Hematopoietic multipotent progenitor cell treated with erythropoietin and hydrocortisone succinate and interleukin-3 and kit ligand, for 15 days (in vitro differentiated cells): ENCODE results near the gene ANKRD16.
"Not testable (repeated sequence)": the region's sequence is repeated elsewhere in the genome, so short reads cannot be mapped to it uniquely, and the experiment has no call there.

Experiments
- DNase-seq: peaks from one replicate; pipeline ENCODE4 v3.0.0-alpha.2; 2015; ENCODE audit warnings: low spot score

ANKRD16 gene

DNA sequence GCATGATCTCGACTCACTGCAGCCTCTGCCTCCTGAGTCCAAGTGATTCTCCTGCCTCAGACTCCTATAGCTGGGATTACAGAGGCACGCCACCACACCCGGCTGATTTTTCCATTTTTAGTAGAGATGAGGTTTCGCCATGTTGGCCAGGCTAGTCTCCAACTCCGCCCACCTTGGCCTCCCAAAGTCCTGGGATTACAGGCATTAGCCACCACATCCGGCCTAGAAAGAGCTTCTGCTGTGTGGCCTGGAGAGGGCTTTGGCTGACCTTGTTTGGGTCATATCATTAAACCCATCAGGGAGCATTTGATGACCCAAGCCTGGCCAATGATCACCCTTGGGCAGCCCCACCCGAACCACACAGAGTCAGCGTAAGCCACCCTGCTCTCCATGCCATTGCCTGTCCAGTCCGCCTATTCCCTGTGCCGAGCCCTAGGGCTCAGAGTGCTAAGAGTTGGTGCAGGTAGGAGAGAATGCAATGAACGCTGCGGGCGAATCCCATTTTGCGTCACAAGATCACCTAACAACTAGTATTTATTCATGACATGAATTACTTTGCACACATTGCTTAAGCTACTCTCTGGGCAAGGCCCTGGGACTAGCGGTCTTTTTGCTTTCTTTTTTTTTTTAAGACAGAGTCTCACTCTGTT lies 54.1 kb downstream of the ANKRD16 start:
- DNase-seq = no peak

DNA sequence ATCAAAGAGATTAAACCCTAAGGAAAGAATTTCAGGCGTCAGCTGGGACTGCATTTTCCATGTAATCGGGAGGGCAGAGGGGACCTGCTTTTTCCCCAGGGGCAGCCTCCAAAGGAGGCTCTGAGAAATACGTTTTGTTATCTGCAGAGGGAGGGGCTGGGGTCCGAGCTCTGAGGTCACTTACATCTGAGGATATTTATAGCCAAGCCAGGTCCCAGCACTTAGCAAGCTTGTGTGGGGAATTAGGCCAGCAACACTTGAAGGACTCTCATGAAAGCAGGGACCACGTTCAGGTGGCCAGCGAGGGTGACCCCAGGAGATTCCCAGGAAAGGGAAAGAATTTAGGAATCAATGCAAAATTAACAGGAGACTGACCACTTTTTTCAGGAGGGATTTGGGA lies 55.9 kb downstream of the ANKRD16 start:
- DNase-seq = no peak

DNA sequence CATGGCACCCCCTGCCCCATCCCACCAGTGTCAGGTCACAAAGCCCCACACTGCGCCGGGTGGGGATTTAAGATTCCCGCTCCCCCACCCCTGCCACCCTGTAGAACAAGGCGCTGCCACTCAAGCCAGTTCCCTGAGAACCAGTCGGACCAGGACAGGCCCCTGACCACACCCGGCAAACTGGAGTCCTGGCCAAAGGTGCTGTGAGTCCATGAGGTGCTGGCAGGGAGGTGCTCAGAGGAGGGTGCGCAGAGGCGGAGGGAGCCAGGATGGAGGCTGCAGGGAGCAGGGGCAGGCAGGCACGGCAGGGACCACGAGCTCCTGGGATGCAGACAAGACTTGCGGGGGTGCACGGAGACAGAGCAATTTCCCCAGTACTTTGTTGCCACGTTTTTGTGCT lies 56.7 kb downstream of the ANKRD16 start:
- DNase-seq = no peak

DNA sequence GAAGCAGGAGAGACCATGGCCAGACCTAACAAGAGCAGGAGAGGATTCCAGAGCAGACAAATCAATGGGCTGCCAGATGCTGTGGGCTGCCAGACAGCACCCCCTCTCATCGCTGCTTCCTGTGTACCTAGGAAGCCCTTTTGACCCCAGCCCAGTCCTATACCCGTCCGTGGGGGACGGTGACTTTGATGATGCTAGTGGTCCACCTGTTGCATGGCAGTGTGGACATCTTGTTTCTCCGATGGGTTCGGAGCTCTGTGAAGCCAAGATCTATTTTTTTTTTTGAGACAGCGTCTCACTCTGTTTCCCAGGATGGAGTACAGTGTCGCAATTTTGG lies 58.3 kb downstream of the ANKRD16 start:
- no peak for DNase-seq

DNA sequence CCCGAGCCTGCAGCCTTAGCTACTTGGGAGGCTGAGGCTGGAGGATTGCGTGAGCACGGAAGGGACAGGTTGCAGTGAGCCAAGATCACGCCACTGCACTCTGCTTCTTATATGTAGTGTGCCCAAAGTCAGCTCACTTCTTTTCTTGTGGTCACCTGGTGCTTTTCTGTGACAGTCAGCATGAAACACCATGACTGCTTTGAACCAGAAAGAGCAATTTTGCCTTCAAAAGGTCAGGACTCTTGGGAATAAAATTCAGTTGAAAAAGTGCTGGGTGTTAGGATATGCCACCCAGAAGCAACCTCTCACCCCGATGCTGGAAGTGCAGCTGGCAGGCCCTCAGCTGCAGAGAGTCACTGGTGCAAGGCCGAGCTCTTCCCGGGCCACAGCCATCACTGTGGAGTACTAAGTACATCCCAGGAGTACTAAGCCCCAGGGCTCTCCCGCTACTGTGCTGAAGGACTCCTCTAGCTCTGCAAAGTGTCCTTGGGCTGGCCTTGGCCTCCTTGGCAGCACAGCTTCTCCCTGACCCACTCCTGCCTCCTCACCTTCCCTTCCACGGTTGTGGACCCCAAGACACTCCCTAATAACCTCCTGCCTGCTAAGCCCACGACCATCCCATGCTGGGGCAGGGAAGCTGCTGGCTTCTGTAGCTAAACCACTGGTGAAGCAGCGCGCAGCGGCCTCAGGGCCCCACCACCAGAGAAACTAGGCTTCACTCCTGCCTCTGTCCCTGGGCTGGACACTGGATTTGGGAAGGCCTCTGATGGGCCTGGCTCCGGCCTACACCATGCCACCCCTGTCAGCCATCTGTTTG lies 58.9 kb downstream of the ANKRD16 start:
- no peak for DNase-seq

DNA sequence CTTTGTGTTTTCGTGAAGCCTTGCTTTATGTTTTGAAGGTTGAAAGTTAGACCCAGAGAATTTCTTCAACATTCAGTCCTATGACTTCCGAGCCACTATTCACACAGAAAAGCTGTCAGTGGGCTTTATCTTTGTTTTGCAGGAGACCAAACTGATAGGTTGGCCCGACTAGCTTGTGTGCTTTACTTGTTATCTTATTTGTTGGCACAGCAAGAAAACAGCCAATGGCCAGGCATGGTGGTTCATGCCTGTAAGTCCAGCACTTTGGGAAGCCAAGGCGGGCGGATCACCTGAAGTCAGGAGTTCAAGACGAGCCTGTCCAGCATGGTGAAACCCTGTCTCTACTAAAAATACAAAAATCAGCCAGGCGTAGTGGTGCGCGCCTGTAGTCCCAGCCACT lies 60.4 kb downstream of the ANKRD16 start:
- DNase-seq = peak; percentile 73

DNA sequence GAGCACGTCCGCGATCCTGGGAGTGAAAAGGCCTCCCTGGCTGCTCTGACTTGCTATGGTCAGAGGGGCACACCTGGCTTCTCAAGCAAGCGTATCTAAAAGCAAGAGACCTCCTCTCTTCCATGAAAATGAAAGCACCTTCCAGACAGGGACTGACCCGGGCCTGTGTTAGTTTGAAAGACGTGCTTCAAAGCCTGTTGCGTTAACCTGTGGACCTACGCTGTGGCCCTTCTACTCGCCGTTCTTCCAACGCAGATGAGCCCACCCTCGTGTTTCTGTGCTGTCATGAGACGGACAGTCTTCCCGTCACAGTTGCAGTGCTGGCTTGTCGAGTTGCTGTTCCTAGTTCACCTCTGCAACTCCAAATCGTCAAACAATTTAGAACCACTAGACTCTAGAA lies 61.0 kb downstream of the ANKRD16 start:
- no peak for DNase-seq

DNA sequence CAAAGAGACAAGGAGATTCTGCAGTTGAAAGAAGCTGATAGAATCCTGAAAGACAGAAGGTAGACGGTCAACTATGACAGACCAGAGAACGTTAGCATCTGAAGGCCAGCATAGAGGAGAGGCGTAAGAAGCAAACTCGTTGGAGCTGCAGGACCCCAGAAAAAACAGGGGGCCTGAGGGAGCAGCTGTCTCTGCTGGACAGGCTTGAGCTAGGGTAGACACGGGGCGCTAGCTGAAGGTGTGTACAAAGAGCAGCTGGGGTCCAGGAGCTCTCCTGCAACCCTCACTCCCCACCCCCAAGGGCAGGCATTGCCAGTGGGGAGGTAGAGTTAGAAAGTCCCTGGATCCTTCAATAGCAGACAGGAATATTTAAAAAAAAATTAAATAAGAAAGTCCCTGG lies 61.9 kb downstream of the ANKRD16 start:
- DNase-seq = no peak

DNA sequence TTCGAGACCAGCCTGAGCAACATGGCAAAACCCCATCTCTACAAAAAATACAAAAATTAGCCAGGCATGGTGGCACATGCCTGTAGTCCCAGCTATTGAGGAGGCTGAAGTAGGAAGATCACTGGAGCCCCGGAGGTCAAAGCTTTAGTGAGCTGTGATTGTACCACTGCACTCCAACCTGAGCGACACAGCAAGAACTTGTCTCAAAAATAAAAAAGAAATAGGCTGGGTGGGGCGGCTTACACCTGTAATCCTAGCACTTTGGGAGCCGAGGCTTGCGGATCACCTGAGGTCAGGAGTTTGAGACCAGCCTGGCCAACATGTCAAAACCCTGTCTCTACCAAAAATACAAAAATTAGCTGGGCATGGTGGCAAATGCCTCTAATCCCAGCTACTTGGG lies 63.2 kb downstream of the ANKRD16 start:
- DNase-seq = not testable (repeated sequence)

DNA sequence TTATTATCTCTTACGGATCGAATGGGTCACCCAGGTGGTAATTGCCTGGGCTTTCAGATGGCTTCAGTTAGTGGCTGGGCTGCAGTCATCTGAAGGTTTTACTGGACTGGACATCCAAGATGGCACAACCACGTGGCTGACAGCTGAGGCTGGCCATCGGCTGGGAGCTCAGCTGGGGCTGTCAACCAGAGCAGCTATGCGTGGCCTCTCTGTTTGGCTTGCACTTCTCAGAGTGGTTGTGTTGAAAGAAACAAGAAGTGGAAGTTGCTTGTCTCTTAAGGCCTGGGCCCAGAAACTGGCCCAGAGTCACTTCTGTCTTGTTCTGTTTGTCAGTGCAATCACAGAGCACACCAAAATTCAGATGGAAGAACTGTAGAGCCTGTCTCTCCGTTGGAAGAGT lies 70.8 kb downstream of the ANKRD16 start:
- no peak for DNase-seq

DNA sequence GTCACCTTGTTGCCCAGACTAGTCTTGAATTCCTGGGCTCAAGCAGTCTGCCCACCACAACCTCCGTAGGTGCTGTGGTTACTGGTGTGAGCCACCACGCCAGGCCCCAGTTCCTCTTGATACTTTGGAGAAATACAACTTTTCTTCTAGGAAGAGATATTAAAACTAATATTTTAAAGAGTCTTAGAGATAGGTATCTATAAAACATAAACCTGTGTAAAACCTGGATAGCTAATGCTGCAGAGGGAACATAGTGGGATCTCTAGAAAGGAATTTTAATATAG lies 71.7 kb downstream of the ANKRD16 start:
- DNase-seq = no peak

DNA sequence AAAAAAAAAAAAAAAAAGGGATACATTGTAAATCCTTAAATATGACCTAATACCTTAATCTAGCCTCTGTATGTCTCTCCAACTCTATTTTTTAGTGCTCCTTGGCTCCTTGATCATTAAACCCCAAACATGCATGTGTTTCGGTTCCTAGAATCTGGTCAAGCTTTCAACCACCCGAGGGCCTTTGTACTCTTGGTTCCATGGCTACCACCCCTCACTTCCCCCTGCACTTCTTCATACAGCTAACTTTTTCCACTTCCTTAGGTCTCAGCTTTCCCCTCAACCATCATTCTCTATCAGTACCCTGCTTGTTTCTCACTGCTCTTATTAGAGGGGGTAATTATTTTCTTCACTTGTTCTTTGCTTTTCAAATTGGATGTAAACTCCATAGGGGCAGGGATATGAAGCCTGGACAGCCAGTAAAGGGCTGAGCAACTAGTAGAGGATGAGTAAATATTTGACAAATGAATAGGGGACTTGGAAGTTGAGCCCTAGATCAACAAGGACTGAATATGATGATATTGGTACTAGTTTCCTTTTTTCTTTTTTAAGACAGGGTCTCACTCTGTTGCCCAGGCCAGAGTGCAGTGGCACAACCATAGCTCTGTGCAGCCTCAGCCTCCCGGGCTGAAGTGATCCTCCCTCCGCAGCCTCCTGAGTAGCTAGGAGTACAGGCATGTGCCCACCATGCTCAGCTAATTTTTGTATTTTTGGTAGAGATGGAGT lies 72.2 kb downstream of the ANKRD16 start:
- DNase-seq = no peak

DNA sequence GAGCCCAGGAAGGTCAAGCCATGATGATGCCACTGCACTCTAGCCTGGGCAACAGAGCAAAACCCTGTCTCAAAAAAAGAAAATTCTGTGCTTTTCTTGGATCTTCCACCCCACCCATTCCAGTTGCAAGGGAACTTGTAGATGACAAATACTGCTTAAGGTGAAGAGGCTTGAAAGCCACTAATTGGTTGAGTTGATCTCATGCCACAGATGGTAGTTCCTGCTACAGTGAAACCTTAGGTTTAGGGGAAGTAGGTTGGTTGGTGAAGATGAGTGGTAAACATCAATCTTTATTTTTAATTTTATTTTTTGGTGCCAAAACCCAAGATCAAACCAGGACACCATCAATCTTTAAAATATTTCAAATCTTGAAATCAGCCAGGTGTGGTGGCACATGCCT lies 73.5 kb downstream of the ANKRD16 start:
- no peak for DNase-seq

DNA sequence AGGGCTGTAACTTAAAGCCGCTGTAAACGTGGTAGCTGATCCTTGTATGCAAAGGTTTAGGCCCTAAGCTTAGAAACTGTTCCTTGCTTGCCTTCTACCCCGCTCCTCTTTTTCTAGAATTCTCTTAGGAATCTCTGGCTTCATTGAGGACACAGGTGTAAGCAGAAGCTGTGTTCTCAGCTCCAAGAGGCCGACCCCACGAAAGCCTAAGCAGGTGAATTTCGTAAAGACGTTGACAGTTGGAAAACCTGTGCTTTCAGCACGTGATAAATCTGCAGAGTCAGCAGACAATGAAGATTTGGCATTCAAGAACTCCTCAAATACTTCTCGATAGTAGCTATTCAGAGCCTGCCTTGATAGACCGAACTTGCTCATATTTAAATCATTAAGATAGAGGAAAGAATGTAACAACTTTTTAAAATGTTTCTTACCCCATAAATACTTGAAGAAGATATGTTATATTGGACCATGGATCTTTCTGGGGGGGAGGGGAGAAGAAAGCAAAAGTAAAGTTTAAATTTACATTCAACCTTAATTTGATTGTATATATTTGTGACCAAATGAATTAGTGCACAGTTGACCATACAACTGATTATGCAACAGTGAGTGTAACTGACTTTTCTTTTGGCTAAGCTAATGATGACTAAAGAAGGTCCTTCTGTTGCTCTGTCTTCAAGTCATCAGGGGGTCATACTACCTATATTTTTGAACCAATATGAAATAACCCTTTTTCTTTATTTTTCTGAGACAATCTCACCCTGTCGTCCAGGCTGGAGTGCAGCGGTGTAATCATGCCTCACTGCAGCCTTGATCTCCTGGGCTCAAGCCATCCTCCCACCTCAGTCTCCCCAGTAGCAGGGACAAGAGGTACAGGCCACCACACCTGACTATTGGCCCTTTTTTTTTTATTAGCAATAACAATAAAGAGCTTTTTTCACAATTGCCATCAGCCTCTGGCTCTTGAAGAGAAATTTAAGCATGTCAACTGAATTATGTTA lies 75.3 kb downstream of the ANKRD16 start:
- peak; percentile 26 for DNase-seq

DNA sequence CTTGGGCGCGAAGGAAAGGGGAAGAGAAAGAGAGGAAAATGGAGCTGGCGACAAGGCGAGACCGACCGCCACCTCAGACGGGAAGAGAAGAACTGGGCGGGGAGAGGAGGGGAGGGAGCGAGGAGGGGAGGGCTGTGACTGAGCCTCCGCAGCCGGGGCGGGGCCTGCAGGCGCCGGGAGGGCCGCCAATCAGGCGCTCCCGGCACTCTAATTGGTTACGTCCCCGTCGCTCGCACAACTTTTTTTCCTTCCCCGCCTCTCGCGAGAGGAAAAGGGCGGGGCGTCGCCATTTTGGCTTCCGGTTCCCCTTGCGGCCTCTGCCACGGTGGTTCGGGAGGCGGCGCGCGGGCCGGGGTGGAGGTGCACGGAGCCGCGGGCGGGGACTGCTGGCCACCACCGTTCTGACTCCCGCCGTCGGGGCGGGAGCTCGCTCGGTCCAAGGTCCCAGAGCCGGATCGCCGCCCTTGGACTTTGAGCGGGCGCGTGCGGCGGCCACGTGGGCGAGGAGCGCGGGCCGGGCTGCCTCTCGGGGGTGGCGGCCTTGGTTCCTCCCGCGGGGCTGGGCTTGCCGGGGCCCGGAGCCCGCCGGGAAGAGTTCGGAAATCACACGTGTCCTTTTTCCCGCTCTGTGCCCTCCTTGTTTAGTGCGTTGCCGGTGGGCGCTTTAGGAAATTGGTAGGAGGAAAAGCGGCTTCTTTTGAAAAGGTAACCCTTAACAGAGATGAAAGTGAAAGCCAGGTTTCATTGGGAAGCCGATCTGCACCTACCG lies 76.2 kb downstream of the ANKRD16 start, which contains the start of gene GDI2:
Gene GDI2 (minus strand): TSS at position 94 of the 769 bp plus-strand sequence. CDS start 176 bp downstream, outside the sequence.
- peak; percentile 99 for DNase-seq

DNA sequence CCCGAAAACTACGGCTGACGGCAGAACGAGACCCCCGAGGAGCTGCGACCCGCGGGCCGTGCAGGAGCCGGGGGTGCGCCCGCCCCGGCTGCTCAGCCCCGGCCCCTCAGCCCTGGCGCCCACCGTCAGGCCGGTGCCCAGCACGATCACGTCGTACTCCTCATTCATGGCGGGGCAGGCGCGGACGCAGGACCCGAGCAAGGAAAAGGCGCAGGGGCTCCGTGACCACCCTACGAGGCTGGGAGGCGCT lies 76.7 kb downstream of the ANKRD16 start:
- DNase-seq = no peak

DNA sequence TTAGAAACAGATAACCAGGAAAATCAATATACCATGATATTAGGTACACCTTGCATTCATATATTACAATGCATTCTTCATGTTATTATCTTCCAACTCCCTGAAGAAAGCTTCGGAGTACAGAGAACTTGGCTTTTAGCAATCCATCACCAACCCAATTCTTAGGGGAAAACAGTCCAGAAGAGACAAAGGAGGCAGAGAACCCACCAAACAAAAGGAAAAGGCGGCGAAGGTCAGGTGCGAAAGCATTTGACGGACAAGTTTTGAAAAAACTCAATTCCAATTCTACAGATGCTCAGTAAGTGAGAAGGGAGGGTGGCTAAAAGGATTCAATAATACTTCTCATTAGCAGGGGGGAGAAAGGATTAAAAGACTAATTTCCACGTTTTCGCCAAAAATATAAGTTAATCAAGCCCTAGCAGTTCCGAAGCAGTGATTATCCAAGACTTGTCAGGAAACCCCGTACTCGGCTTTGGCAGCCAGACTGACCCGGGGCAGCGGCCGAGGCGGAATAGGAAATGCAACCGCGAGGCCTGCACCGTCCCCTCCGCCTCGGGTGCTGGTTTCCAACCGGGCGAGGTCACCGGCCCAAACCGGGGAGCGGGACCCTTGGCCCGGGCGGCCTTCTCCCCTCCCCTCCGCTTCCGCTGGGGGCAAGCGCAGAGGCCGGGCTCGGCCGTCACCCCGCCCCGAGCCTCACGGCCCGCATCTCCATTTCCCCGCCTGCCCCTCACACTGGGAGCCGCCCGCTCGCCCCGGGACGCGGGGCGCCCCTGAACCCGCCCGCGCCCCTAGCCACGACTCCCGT lies 77.2 kb downstream of the ANKRD16 start:
- peak; percentile 42 for DNase-seq
